H4 (cell line): ENCODE data around the gene ETFBKMT. TPM values are rescaled to one million over a fixed set of nuclear protein-coding genes. Genes with fewer than 3 reads are reported as not detected.
"Not testable (repeated sequence)": the region's sequence is repeated elsewhere in the genome, so short reads cannot be mapped to it uniquely, and the experiment has no call there.

ENCODE experiments used
- DNase-seq: peaks from one replicate; pipeline ENCODE4 v3.0.0-alpha.2; 2015; ENCODE audit warnings: low spot score
- total RNA-seq: library from RNA; depleted of rRNA; stranded (reverse); fragments of >200 nt; shearing (Covaris generic); gene quantifications from 2 replicates; pipeline ENCODE4 v1.2.3, GENCODE V29; 2014

Gene ETFBKMT
- total RNA-seq, 1 experiment from 2014 or later = 1.3 TPM

DNA sequence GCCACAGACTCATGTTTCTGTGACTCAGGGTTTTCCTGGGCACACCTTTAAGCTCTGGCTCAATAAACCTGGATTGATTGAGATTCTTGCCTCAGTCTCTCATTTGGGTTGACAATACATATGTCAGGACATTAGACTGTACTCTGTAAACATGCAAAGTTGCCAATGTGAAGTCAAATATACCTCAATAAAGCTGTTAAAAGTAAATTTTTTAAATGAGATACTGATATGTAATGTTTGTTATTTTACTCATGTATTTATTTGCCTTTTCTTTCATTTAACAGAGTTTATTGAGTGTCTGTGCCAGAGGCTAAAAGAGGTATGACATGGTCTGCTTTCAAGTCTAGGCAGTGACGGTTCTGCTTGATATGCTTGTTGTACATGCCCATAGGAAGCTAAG lies 3.7 kb upstream of the ETFBKMT start:
- DNase-seq = no peak

DNA sequence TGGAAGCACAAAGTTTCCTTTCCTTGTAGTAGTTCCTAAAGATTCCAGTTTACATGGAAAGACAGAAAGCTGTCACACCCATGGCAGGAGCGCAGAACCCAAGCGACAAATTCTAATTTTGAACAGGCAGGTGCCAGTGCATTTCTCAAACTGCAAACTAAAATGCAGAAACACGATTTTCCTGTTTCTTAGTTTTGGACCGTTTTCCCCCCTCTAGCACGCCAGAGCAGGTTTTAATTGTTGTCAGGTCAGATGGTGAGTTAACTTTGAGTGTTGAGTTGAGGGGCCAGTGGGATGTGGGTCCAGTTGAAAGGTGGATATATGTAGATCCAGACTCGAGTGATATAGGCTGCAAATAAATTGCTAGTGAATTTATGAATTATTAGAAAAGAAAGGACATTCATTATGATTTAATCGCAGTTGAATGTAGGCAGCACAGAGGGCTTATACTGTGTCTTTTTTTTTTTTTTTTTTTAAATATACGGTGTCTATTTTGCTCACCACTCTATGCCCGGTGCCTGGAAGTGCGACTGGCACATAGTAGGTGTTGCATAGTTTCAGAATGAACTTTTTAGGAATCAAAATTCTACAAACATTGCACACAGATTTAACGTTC lies 909 bp upstream of the ETFBKMT start:
- DNase-seq = no peak

DNA sequence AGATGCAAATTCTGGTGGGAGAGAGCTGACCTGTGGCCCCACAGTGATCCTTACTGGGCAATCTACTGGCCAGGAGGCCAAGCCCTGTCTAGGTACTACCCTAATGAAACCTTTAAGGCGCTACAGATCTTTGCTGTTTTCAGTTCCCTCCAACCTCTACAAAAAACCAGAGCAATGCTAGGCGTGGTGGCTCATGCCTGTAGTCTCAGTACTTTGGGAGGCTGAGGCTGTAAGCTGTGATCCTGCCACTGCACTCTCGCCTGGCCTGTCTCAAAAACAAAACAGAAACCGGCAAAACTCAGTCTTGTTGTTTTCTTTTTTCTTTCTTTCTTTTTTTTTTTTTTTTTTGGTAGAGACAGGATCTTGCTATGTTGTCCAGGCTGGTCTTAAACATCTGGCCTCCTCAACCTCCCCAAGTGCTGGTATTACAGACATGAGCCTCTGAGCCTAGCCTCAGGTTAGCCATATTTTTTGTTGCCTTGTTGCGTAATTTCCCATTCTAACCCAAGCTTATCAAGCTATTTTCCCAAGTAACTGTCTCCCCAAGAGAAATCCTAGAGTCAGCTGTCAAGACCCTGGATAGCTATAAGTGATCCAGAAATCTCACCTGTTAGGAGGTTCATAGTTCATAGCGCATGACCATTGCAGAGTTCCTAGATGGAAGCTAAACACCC lies 2.8 kb downstream of the ETFBKMT start:
- no peak for DNase-seq

DNA sequence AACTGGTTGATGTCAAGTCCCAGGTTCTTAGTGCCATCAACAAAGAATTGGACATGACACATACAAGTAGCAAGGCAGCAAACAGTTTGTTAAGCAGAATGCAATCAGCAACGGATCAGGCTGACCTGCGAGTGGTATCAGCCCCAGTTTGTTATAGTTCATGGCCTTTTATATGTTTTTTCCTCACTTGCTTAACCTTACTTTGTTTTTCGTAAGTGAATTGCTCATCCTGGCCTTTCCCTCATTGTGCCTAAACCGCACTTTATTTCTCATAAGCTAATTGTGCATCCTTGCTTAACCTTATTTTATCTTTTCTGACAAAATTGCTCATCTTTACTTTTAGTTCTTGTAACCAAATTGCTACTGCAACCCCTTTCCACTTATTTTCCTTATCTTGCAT lies 4.1 kb downstream of the ETFBKMT start:
- no peak for DNase-seq

DNA sequence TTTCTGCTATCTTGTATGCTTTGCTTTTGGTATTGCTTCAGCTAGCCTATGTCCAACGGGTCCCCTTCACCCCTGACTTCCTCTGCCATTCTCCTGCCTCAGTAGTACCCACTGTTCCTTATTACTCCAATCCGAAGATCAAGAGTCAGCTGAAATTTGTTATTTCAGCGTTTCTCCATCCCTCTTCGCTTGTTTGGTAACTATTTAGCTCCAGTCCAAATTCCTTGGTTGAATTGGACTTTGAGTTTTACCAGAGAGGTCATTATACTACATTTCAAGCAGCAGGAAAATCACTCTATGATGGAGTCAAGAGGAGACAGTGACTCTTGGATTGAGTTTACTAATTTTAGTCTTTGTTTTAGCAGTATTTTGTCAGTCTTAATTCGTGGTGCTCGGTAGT lies 4.5 kb downstream of the ETFBKMT start:
- no peak for DNase-seq

DNA sequence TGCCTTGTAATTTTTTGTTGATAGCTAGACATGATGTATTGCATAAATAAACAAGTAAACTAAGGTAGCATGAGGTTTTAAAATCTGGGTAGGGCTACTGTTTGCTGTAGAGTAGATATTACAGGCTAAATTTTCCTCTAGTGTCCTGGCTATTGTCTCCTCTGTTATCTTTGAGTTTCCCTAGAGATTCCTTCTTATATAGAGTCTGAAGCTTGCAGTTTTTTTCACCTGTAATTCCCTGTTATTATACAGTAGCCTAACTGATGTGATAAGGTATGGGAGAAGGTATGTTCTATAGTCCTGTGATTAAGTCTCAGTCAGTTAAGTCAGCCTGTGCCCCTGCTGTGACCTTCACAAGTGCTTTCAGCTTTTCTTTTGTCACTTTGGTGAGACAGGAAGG lies 9.5 kb downstream of the ETFBKMT start:
- DNase-seq = no peak

DNA sequence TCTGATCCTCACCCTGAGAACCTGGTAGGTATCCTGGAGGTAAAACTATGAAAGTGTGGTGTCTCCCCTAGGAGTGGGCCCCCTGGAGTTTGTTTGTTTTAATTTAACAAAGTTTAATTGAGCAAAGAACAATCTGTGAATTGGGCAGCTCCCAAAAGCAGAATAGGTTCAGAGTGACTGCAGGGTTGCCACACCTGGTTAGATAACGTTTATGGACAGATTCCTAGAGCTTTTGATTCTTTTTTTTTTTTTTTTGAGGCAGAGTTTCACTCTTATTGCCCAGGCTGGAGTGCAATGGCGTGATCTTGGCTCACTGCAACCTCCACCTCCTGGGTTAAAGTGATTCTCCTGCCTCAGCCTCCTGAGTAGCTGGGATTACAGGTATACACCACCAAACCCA lies 10.1 kb downstream of the ETFBKMT start:
- not testable (repeated sequence) for DNase-seq

DNA sequence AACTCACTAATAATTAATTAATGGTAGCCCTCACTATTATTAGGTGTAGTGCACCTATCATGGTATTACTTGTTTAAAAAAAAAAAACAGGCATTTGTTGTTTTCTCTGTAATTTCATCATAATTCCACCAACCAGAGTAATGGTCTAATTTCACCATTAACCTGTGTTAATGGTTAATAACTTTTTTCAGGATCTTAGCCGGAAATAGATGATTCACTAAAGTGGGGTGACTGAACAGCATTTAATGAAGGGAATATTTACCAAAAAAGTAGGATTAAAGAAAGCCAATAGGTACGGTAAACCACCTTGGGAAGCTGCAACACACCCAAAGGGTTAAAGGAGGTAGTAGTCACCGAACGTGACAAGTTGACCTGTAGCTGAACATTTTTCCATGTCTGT lies 13.0 kb downstream of the ETFBKMT start:
- DNase-seq = no peak

DNA sequence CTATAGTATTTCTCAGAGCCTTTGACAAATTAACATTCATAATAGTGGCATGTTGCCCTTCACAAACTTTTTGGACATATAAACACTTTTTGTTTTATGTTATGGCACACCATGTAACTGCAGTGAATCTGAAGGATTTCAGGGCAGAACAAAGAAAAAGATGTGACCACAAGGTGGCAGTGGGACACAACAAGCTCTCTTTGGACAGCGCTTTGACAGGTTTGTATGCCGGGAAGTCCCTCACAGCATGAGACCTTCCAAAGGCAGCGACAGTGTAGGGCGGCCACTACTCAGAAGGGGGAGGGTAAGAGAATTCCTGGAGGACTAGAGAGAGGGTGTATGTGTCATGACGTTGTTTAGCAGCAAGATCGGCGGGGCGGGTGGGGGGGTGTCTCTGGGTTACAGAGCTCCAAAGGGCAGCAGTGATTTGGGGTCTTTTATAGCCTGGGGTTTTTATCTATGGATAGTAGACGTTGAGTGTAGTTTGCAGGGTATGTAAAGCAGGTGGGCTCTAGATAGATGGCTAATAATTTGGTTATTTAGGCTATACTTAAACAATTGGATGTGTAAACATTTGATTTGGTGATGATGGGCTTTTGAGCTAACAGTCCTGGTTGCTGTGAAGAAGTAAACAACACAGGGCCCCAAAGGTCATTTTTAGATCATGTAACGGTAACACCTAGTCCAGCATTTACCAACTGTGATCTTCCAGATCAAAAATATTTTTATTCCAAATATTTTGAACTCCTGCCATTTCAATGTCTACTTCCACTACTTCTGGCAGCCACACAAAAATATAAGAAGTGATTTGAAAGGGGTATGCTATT lies 22.9 kb downstream of the ETFBKMT start:
- peak; percentile 89 for DNase-seq

DNA sequence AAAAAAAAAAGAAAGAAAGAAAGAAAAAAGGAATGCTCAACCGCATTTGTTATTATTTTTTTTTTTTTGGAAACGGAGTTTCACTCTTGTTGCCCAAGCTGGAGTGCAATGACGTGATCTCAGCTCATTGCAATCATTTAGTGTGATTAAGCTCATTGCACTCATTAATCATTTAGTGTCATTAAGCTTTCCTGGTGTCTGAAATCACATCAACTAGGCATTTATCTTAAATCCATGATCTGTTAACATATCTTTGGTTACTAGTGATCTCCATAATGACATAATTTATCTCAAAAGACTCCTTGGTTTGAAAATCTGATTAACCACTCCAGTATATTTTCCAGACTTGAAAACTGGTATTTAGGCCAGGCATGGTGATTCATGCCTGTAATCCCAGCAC lies 26.3 kb downstream of the ETFBKMT start:
- DNase-seq = no peak

DNA sequence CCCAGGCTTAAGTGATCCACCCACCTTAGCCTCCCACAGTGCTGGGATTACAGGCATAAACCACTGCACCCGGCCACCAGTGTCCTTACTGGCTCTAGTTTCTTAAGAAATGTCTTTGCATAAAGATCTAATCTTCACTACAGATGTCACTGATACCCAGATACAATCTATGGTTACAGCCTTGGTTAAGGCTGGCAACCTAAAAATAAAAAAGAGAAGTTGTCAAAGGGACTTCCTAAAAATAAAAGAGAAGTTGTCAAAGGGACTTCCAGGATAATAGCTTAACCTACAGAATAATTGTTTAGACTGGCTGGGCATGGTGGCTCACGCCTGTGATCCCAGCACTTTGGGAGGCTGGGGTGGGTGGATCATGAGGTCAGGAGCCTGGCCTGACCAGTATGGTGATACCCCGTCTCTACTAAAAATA lies 27.6 kb downstream of the ETFBKMT start:
- no peak for DNase-seq

DNA sequence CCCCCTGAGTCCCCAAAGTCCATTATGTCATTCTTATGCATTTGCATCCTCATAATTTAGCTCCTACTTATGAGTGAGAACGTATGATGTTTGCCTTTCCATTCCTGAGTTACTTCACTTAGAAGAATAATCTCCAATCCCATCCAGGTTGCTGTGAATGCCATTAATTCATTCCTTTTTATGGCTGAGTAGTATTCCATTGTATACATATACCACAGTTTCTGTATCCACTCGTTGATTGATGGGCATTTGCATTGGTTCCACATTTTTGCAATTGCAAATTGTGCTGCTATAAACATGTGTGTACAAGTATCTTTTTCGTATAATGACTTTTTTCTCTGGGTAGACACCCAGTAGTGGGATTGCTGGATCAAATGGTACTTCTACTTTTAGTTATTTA lies 30.4 kb downstream of the ETFBKMT start:
- not testable (repeated sequence) for DNase-seq

DNA sequence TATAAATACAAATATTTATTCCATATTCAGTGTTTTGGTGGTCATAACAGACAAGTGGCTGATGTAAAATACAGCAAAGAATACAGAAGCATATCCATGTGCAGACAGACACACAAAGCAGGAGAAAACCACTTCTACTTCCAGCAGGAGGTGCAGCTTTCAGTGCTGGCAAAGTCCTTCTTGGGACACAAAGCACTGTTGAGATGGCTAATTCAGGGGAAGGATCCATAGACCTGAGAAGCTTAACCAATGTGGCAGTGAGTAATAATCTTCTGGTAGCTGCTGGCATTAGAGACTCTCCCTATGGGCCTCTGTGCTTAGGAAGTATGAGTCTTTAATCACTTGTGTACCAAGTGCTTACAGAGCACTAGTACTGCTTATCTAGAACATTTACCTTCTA lies 42.6 kb downstream of the ETFBKMT start:
- DNase-seq = peak; percentile 17

DNA sequence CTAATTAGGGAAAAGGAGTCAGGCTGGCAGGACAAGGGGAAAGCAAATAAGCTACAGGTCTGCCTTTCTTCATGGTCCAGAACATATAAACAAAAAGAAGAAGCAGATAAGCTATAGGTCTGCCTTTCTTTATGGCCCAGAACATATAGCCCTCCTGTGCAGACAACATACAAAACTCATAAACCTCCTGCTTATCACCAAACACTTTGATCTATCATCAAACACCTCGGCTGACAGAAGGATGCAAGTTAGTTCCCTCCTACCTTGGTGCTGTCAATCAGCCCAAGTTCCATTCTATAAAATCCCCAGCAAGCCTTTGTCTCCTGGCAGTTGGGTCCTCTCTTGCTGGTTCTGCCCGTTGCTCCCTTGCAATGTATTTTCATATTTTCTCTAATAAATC lies 46.1 kb downstream of the ETFBKMT start:
- no peak for DNase-seq

DNA sequence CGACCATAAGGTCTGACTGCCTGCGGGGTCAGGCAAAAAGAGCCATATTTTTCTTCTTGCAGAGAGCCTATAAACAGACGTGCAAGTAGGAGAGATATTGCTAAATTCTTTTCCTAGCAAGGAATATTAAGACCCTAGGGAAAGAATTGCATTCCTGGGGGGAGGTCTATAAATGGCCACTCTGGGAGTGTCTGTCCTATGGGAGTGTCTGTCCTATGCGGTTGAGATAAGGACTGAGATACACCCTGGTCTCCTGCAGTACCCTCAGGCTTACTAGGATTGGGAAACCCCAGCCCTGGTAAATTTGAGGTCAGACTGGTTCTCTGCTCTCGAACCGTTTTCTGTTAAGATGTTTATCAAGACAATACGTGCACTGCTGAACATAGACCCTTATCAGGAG lies 48.6 kb downstream of the ETFBKMT start:
- not testable (repeated sequence) for DNase-seq

DNA sequence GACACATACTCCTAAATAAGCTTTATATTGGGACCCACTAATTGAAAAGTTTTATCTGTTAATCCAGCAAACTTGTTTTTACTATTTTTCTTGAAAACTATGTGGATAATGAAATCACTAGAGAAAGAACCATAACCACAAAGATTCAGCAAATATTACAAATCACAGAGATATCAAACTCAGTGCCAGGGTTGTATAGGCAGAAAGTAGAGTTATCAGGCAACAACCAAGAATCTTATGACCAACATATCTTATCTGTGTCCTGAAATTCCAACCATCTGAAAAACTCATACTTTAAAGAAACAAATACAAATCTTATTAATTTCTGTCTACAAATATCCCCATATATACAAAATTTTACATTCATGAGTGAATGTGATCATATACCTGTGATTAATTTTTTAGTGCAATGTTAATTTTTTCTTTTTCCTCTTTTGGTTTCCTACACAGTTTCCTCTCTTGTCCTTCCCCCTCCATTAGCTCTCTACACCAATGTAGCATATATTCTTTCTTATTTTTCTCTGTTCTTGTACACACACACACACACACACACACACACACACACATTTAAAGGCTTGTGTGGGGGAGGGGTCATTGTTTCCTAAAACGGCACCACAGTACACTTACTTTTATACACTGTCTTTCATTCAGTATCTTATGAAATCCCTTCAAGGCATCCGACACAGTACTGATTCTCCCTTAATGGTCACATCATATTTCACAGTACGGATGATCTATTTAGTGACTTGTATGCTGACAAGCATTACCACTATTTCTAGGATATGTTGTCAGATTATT lies 50.7 kb downstream of the ETFBKMT start:
- no peak for DNase-seq

DNA sequence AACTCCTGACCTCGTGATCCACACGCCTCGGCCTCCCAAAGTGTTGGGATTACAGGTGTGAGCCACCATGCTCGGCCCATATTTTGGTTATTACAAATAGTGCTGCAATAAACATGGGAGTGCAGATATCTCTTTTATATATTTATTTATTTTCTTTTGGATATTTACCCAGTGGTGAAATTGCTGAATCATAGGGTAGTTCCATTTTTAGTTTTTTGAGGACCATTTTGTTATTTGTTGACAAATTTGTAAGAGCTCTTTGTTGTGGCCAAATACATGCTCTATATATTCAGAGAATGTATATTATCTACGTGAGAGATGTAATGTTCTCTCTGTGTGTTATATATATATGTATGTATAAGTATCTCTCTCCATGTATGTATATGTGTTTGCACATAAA lies 53.4 kb downstream of the ETFBKMT start:
- no peak for DNase-seq

DNA sequence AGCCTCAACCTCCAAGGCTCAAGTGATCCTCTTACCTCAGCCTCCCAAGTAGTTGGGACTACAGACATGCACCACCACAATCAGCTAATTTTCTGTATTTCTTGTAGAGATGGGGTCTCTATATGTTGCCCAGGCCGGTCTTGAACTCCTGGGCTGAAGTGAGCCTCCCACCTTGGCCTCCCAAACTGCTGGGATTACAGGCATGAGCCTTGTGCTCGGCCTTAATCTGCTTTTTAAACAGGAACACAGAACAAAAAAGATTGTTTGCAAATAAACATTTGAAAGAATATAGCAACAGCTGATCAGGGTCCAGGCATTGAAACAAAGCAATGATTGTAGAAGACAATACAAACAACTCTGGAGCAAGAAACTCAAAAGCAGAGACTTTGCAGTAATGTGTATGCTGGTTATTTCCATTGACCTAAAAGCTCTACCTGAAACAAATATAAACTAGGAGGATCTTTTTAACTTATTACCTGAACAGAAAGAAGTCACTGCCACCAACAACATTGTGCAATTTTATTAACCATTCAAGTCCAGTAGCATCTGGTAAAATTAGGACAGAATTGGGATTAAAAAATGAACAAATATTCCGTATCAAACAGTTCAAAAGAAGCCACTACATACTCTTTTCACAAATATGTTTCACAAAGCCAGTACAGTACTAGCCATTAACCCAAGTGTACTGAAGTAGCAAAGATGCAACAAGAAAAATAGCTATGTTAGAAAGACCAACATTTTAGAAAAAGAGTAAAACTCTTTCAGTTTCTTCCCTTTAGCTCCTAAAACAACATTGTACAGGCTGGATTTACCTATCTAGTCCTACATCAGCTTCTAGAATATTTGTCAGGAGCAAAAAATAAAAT lies 55.2 kb downstream of the ETFBKMT start:
- no peak for DNase-seq

DNA sequence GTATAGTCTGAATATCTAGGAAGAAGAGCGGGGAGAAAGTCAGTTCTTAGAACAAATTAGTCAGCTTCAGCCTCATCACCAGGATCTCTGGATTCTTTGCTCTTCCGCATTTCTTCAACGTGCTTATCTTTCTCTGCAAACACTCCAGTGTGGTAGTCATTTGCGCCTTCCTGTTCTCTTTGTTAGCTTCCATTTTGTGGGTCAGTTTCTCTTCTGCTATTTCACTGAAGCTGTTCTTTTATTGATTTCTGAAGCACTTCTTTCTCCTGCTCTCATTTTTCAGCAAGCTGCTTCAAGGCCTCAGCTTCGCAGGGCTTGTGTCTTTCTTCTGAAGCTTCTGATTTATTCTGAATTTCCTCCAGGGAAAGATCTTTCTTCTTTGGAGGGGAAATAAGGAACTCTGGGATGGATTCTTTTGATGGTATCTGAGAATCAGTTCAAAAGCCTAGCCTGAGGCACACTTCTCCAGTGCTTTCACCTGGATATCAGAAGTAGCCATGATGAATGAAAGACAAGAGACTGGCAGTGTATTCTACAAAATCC lies 55.9 kb downstream of the ETFBKMT start:
- DNase-seq = no peak

DNA sequence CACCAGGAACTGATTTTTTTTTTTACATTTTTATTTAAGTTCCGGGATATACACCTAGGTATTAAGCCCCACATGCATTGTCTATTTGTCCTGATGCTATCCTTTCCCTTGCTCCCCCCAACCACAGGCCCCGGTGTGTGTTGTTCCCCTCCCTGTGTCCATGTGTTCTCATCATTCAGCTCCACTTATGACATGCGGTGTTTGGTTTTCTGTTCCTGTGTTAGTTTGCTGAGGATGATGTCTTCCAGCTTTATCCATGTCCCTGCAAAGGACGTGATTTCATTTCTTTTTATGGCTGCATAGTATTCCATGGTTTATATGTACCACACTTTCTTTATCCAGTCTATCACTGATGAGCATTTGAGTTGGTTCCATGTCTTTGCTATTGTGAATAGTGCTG lies 57.5 kb downstream of the ETFBKMT start:
- DNase-seq = not testable (repeated sequence)
